Measurements from ENCODE around the gene SEC22A.

SEC22A gene

GRCh38 chr3:123161167-123161566, 40.6 kb upstream of the SEC22A start:
- Histone ChIP-seq H3K79me1 (ENCODE audit: low read depth, low read length) (no peaks in the 10 kb centered on the region), H3K4ac (ENCODE audit: low read length) (no peak overlapping the region), H2BK5ac (ENCODE audit: low read length) (no peak overlapping the region), H3K4me1 (ENCODE audit: control insufficient read depth in 2 of 2, insufficient read depth in 1 of 2, low read depth in 1 of 2, low read length in 2 of 2) (peaks cover 0 to 3% of the 10 kb centered on the region in 2 donors), H3K23ac (ENCODE audit: low read depth, low read length, poor library complexity) (no peak overlapping the region), H4K8ac (ENCODE audit: low read depth, low read length) (no peak overlapping the region), H3K18ac (ENCODE audit: low read length) (peak overlapping the region; percentile 39), H2BK15ac (ENCODE audit: low read length) (peak overlapping the region; percentile 34), H3K4me2 (ENCODE audit: insufficient read depth, low read length, poor library complexity, severe bottlenecking) (no peak overlapping the region), H3K9me3 (replicated peaks in 1 of 2; ENCODE audit: control insufficient read depth in 2 of 2, insufficient read depth in 1 of 2, low read depth in 1 of 2, low read length in 2 of 2) (peaks cover 0 to 16% of the 10 kb centered on the region in 2 donors), H2BK12ac (ENCODE audit: low read length) (no peak overlapping the region), H3K36me3 (replicated peaks in 1 of 2; ENCODE audit: control insufficient read depth in 2 of 2, insufficient read depth in 2 of 2, low read length in 2 of 2) (peaks cover 1 to 94% of the 10 kb centered on the region in 2 donors), H3K4me3 (ENCODE audit: low read length in 2 of 2) (no peak overlapping the region), H2AK5ac (ENCODE audit: low read depth, low read length) (peak overlapping the region; percentile 66), H4K91ac (ENCODE audit: low read depth, low read length, poor library complexity) (no peak overlapping the region), H3K27ac (replicated peaks; ENCODE audit: low read length) (no peak overlapping the region), H3K9ac (ENCODE audit: low read depth, low read length, poor library complexity) (no peak overlapping the region), H2BK120ac (ENCODE audit: low read depth, low read length) (no peak overlapping the region), H2AFZ (ENCODE audit: low read length) (no peak overlapping the region), H3K27me3 (ENCODE audit: control insufficient read depth in 3 of 3, insufficient read depth in 3 of 3, low read depth in 1 of 3, low read length in 3 of 3) (no peaks in the 10 kb centered on the region), H3K14ac (ENCODE audit: low read length) (no peak overlapping the region)
- DNase-seq (ENCODE audit: low spot score) = no peak
- no CpG with 5 or more reads among the region's 7 CpGs for WGBS, 2 donors (ENCODE audit: extremely low coverage in 2 of 2, insufficient read length in 2 of 2, insufficient replicate concordance in 1 of 2)

GRCh38 chr3:123163141-123163540, 38.6 kb upstream of the SEC22A start:
- no peak overlapping the region for H2BK120ac ChIP-seq (ENCODE audit: low read depth, low read length)
- H3K36me3 ChIP-seq (replicated peaks in 1 of 2; ENCODE audit: control insufficient read depth in 2 of 2, insufficient read depth in 2 of 2, low read length in 2 of 2) = peaks cover 1 to 85% of the 10 kb centered on the region in 2 donors
- H3K27ac ChIP-seq (replicated peaks; ENCODE audit: low read length) = no peak overlapping the region
- peak overlapping the region; percentile 35 for H3K23ac ChIP-seq (ENCODE audit: low read depth, low read length, poor library complexity)
- no peak overlapping the region for H3K4me3 ChIP-seq (ENCODE audit: low read length in 2 of 2)
- WGBS, 2 donors (ENCODE audit: extremely low coverage in 2 of 2, insufficient read length in 2 of 2, insufficient replicate concordance in 1 of 2) = no CpG with 5 or more reads among the region's 4 CpGs
- no peak overlapping the region for H2BK12ac ChIP-seq (ENCODE audit: low read length)
- H2BK5ac ChIP-seq (ENCODE audit: low read length) = no peak overlapping the region
- H3K27me3 ChIP-seq (ENCODE audit: control insufficient read depth in 3 of 3, insufficient read depth in 3 of 3, low read depth in 1 of 3, low read length in 3 of 3) = no peaks in the 10 kb centered on the region
- H3K4me1 ChIP-seq (ENCODE audit: control insufficient read depth in 2 of 2, insufficient read depth in 1 of 2, low read depth in 1 of 2, low read length in 2 of 2) = peaks cover 0 to 3% of the 10 kb centered on the region in 2 donors
- H2AFZ ChIP-seq (ENCODE audit: low read length) = no peak overlapping the region
- no peak overlapping the region for H2BK15ac ChIP-seq (ENCODE audit: low read length)
- H4K8ac ChIP-seq (ENCODE audit: low read depth, low read length) = no peak overlapping the region
- no peak for DNase-seq (ENCODE audit: low spot score)
- no peak overlapping the region for H3K4me2 ChIP-seq (ENCODE audit: insufficient read depth, low read length, poor library complexity, severe bottlenecking)
- H3K4ac ChIP-seq (ENCODE audit: low read length) = no peak overlapping the region
- H3K9ac ChIP-seq (ENCODE audit: low read depth, low read length, poor library complexity) = no peak overlapping the region
- H3K79me1 ChIP-seq (ENCODE audit: low read depth, low read length) = no peaks in the 10 kb centered on the region
- no peak overlapping the region for H3K14ac ChIP-seq (ENCODE audit: low read length)
- H3K18ac ChIP-seq (ENCODE audit: low read length) = no peak overlapping the region
- no peak overlapping the region for H2AK5ac ChIP-seq (ENCODE audit: low read depth, low read length)
- H3K9me3 ChIP-seq (replicated peaks in 1 of 2; ENCODE audit: control insufficient read depth in 2 of 2, insufficient read depth in 1 of 2, low read depth in 1 of 2, low read length in 2 of 2) = peaks cover 0 to 28% of the 10 kb centered on the region in 2 donors
- H4K91ac ChIP-seq (ENCODE audit: low read depth, low read length, poor library complexity) = no peak overlapping the region

- Histone ChIP-seq H2AFZ (ENCODE audit: low read length) (no peak overlapping the region), H3K18ac (ENCODE audit: low read length) (no peak overlapping the region), H3K9me3 (replicated peaks in 1 of 2; ENCODE audit: control insufficient read depth in 2 of 2, insufficient read depth in 1 of 2, low read depth in 1 of 2, low read length in 2 of 2) (peaks cover 0 to 28% of the 10 kb centered on the region in 2 donors), H3K79me1 (ENCODE audit: low read depth, low read length) (no peaks in the 10 kb centered on the region), H2BK12ac (ENCODE audit: low read length) (no peak overlapping the region), H3K4me3 (ENCODE audit: low read length in 2 of 2) (no peak overlapping the region), H3K4ac (ENCODE audit: low read length) (no peak overlapping the region), H3K23ac (ENCODE audit: low read depth, low read length, poor library complexity) (no peak overlapping the region), H4K8ac (ENCODE audit: low read depth, low read length) (no peak overlapping the region), H2BK15ac (ENCODE audit: low read length) (no peak overlapping the region), H3K4me1 (ENCODE audit: control insufficient read depth in 2 of 2, insufficient read depth in 1 of 2, low read depth in 1 of 2, low read length in 2 of 2) (peaks cover 8 to 11% of the 10 kb centered on the region in 2 donors), H3K27me3 (ENCODE audit: control insufficient read depth in 3 of 3, insufficient read depth in 3 of 3, low read depth in 1 of 3, low read length in 3 of 3) (peaks cover 0 to 2% (median 0%) of the 10 kb centered on the region in 3 experiments), H2AK5ac (ENCODE audit: low read depth, low read length) (no peak overlapping the region), H2BK5ac (ENCODE audit: low read length) (no peak overlapping the region), H2BK120ac (ENCODE audit: low read depth, low read length) (no peak overlapping the region), H4K91ac (ENCODE audit: low read depth, low read length, poor library complexity) (no peak overlapping the region), H3K14ac (ENCODE audit: low read length) (no peak overlapping the region), H3K36me3 (replicated peaks in 1 of 2; ENCODE audit: control insufficient read depth in 2 of 2, insufficient read depth in 2 of 2, low read length in 2 of 2) (peaks cover 1 to 67% of the 10 kb centered on the region in 2 donors), H3K27ac (replicated peaks; ENCODE audit: low read length) (no peak overlapping the region), H3K4me2 (ENCODE audit: insufficient read depth, low read length, poor library complexity, severe bottlenecking) (no peak overlapping the region), H3K9ac (ENCODE audit: low read depth, low read length, poor library complexity) (no peak overlapping the region)
- no CpG with 5 or more reads among the region's 1 CpG for WGBS, 2 donors (ENCODE audit: extremely low coverage in 2 of 2, insufficient read length in 2 of 2, insufficient replicate concordance in 1 of 2)
- no peak for DNase-seq (ENCODE audit: low spot score)
Observed at GRCh38 chr3:123165163-123165562, 36.6 kb upstream of the SEC22A start.

- no peak overlapping the region for H3K14ac ChIP-seq (ENCODE audit: low read length)
Observed at GRCh38 chr3:123167686-123168085, 34.1 kb upstream of the SEC22A start.

More at GRCh38 chr3:123167686-123168085, 34.1 kb upstream of the SEC22A start:
- H2BK15ac ChIP-seq (ENCODE audit: low read length) = no peak overlapping the region
- no peak overlapping the region for H2BK12ac ChIP-seq (ENCODE audit: low read length)
- H2BK120ac ChIP-seq (ENCODE audit: low read depth, low read length) = no peak overlapping the region
- H2AK5ac ChIP-seq (ENCODE audit: low read depth, low read length) = no peak overlapping the region
- no peak overlapping the region for H2AFZ ChIP-seq (ENCODE audit: low read length)
- H3K36me3 ChIP-seq (replicated peaks in 1 of 2; ENCODE audit: control insufficient read depth in 2 of 2, insufficient read depth in 2 of 2, low read length in 2 of 2) = peaks cover 1 to 41% of the 10 kb centered on the region in 2 donors
- no peak overlapping the region for H2BK5ac ChIP-seq (ENCODE audit: low read length)
- H3K4me1 ChIP-seq (ENCODE audit: control insufficient read depth in 2 of 2, insufficient read depth in 1 of 2, low read depth in 1 of 2, low read length in 2 of 2) = peaks cover 5 to 16% of the 10 kb centered on the region in 2 donors
- no peaks in the 10 kb centered on the region for H3K79me1 ChIP-seq (ENCODE audit: low read depth, low read length)
- H3K4ac ChIP-seq (ENCODE audit: low read length) = no peak overlapping the region
- no CpG with 5 or more reads among the region's 2 CpGs for WGBS, 2 donors (ENCODE audit: extremely low coverage in 2 of 2, insufficient read length in 2 of 2, insufficient replicate concordance in 1 of 2)
- H4K8ac ChIP-seq (ENCODE audit: low read depth, low read length) = no peak overlapping the region
- H3K27me3 ChIP-seq (ENCODE audit: control insufficient read depth in 3 of 3, insufficient read depth in 3 of 3, low read depth in 1 of 3, low read length in 3 of 3) = peaks cover 0 to 2% (median 0%) of the 10 kb centered on the region in 3 experiments
- no peak overlapping the region for H3K27ac ChIP-seq (replicated peaks; ENCODE audit: low read length)
- H3K4me3 ChIP-seq (ENCODE audit: low read length in 2 of 2) = no peak overlapping the region
- H3K9ac ChIP-seq (ENCODE audit: low read depth, low read length, poor library complexity) = no peak overlapping the region
- peaks cover 0 to 28% of the 10 kb centered on the region in 2 donors for H3K9me3 ChIP-seq (replicated peaks in 1 of 2; ENCODE audit: control insufficient read depth in 2 of 2, insufficient read depth in 1 of 2, low read depth in 1 of 2, low read length in 2 of 2)
- no peak overlapping the region for H3K18ac ChIP-seq (ENCODE audit: low read length)
- H4K91ac ChIP-seq (ENCODE audit: low read depth, low read length, poor library complexity) = no peak overlapping the region
- no peak for DNase-seq (ENCODE audit: low spot score)
- no peak overlapping the region for H3K23ac ChIP-seq (ENCODE audit: low read depth, low read length, poor library complexity)
- H3K4me2 ChIP-seq (ENCODE audit: insufficient read depth, low read length, poor library complexity, severe bottlenecking) = no peak overlapping the region
